Measurements from ENCODE around the gene EEF1G. TPM values are rescaled to one million over a fixed set of nuclear protein-coding genes. Genes with fewer than 3 reads are reported as not detected.
"Not testable (repeated sequence)": the region's sequence is repeated elsewhere in the genome, so short reads cannot be mapped to it uniquely, and the experiment has no call there.

Gene EEF1G
- total RNA-seq, 4 donors from 2014 or later: 1,003 to 1,250 (median 1,110) TPM

GRCh38 chr11:62566247-62566646, 7.4 kb downstream of the EEF1G start:
- H3K9me3 ChIP-seq: no peaks in the 10 kb centered on the region
- H3K27ac ChIP-seq: no peak overlapping the region
- H3K4me3 ChIP-seq: no peak overlapping the region
- WGBS, 2 donors: 84 to 91% methylated on average over 8 of the region's 8 CpGs
- TF ChIP-seq, protein P1, sequence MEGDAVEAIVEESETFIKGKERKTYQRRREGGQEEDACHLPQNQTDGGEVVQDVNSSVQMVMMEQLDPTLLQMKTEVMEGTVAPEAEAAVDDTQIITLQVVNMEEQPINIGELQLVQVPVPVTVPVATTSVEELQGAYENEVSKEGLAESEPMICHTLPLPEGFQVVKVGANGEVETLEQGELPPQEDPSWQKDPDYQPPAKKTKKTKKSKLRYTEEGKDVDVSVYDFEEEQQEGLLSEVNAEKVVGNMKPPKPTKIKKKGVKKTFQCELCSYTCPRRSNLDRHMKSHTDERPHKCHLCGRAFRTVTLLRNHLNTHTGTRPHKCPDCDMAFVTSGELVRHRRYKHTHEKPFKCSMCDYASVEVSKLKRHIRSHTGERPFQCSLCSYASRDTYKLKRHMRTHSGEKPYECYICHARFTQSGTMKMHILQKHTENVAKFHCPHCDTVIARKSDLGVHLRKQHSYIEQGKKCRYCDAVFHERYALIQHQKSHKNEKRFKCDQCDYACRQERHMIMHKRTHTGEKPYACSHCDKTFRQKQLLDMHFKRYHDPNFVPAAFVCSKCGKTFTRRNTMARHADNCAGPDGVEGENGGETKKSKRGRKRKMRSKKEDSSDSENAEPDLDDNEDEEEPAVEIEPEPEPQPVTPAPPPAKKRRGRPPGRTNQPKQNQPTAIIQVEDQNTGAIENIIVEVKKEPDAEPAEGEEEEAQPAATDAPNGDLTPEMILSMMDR (IDR thresholded peaks at IDR 0.05): no peak
- TF ChIP-seq EP300 (IDR thresholded peaks at IDR 0.05) (no peak), POLR2A (IDR thresholded peaks at IDR 0.05) (no peak)
- H3K36me3 ChIP-seq: peaks cover 0 to 97% (median 32%) of the 10 kb centered on the region in 3 donors
- no peaks in the 10 kb centered on the region for H3K27me3 ChIP-seq
- no peak for DNase-seq (ENCODE audit: low spot score in 2 of 2)
- peaks cover 0 to 38% (median under 1%) of the 10 kb centered on the region in 4 donors for H3K4me1 ChIP-seq

GRCh38 chr11:62565100-62565802, 8.4 kb downstream of the EEF1G start:
- WGBS, 2 donors: 53 to 61% methylated on average over 5 of the region's 5 CpGs
- DNase-seq (ENCODE audit: low spot score in 2 of 2): no peak

GRCh38 chr11:62561677-62562230, 11.9 kb downstream of the EEF1G start:
- H3K9me3 ChIP-seq; DNase-seq (ENCODE audit: low spot score in 2 of 2); H3K27me3 ChIP-seq; H3K4me3 ChIP-seq: not testable (repeated sequence)
- WGBS, 2 donors: 59 to 72% methylated on average over 3 of the region's 3 CpGs
- peak overlapping the region in 2 of 4 donors; percentile 86 to 87 for H3K27ac ChIP-seq
- H3K36me3 ChIP-seq: peaks cover 3 to 74% (median 11%) of the 10 kb centered on the region in 3 donors
- peaks cover under 1 to 61% (median 17%) of the 10 kb centered on the region in 4 donors for H3K4me1 ChIP-seq

More at GRCh38 chr11:62565100-62565802, 8.4 kb downstream of the EEF1G start:
- no peaks in the 10 kb centered on the region for H3K9me3 ChIP-seq
- peaks cover 0 to 41% (median 8%) of the 10 kb centered on the region in 4 donors for H3K4me1 ChIP-seq
- H3K27me3 ChIP-seq: no peaks in the 10 kb centered on the region
- H3K4me3 ChIP-seq: no peak overlapping the region
- TF ChIP-seq, protein P1 (IDR thresholded peaks at IDR 0.05): no peak
- TF ChIP-seq EP300 (IDR thresholded peaks at IDR 0.05) (no peak), POLR2A (IDR thresholded peaks at IDR 0.05) (no peak)
- peak overlapping the region in 1 of 4 donors; percentile 29 for H3K27ac ChIP-seq
- H3K36me3 ChIP-seq: peaks cover 0 to 87% (median 22%) of the 10 kb centered on the region in 3 donors

- Histone ChIP-seq H3K27me3 (no peaks in the 10 kb centered on the region), H3K27ac (peak overlapping the region; percentile 71 to 87 (median 80)), H3K4me3 (no peak overlapping the region), H3K9me3 (no peaks in the 10 kb centered on the region), H3K36me3 (peaks cover 3 to 63% (median 6%) of the 10 kb centered on the region in 3 donors), H3K4me1 (peaks cover 8 to 65% (median 28%) of the 10 kb centered on the region in 4 donors)
- TF ChIP-seq POLR2A (IDR thresholded peaks at IDR 0.05) (no peak), EP300 (IDR thresholded peaks at IDR 0.05) (peak in 1 of 2 donors; percentile 80)
- TF ChIP-seq, protein P1 (IDR thresholded peaks at IDR 0.05): peak; percentile 73 to 90 (median 81)
- peak; percentile 79 to 91 for DNase-seq (ENCODE audit: low spot score in 2 of 2)
- WGBS, 2 donors: 36% methylated on average over 2 of the region's 2 CpGs
Measured at GRCh38 chr11:62560566-62561103, 13.1 kb downstream of the EEF1G start.

DNA sequence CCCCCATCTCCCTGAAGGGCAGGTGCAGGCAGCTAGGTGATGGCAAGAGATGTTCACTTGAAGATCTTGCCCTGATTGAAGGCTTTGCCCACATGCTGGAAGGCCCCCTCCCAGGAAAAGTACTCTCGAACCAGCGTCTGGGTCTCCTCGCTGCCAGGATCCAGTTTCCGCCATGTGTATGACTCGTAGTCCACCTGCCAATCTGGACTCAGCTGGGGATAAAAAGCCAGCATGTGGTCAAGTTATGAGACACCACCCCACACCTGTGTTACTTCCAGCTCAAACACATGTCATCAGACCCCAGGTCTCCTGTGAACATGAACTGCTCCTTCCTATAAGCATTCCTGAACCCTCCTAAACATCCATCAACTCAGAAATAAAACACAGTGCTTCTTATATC, 14.1 kb downstream of the EEF1G start:
- Histone ChIP-seq H3K4me1 (peaks cover 9 to 75% (median 38%) of the 10 kb centered on the region in 4 donors), H3K36me3 (peaks cover 1 to 52% (median 3%) of the 10 kb centered on the region in 3 donors)

DNA sequence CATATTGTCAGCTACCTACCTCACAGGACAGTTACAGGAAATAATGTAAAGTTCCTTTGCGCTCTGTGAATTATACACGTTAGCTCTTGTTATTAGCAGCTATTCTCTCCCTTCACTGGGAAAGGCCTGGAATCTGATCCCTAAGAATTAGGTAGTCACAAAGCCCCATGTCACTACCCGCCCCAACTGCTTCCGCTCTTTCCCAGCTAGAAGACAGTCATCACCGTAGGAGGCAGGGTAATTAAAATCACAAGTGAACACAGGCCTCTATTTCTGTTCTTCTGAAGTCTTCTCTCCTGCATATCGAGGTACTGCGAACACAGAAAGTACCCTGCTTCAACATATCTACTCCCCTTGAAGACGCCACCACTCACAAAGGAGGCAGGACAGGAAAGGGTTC, 14.5 kb downstream of the EEF1G start:
- no peak for DNase-seq (ENCODE audit: low spot score in 2 of 2)
- H3K4me3 ChIP-seq: no peak overlapping the region
- peaks cover 9 to 79% (median 42%) of the 10 kb centered on the region in 4 donors for H3K4me1 ChIP-seq
- TF ChIP-seq EP300 (IDR thresholded peaks at IDR 0.05) (no peak), POLR2A (IDR thresholded peaks at IDR 0.05) (no peak)
- TF ChIP-seq, protein P1 (IDR thresholded peaks at IDR 0.05): no peak
- peaks cover 0 to 48% (median 3%) of the 10 kb centered on the region in 3 donors for H3K36me3 ChIP-seq
- no peaks in the 10 kb centered on the region for H3K27me3 ChIP-seq
- H3K27ac ChIP-seq: peak overlapping the region in 3 of 4 donors; percentile 3 to 87 (median 86)
- H3K9me3 ChIP-seq: no peaks in the 10 kb centered on the region
- WGBS, 2 donors: 80 to 83% methylated on average over 8 of the region's 8 CpGs

More for the DNA sequence above, 14.1 kb downstream of the EEF1G start:
- not testable (repeated sequence) for H3K27me3 ChIP-seq; DNase-seq (ENCODE audit: low spot score in 2 of 2); H3K4me3 ChIP-seq; H3K9me3 ChIP-seq
- WGBS, 2 donors: 90 to 100% methylated on average over 1 to 5 of the region's 5 CpGs
- peak overlapping the region; percentile 3 to 87 (median 78) for H3K27ac ChIP-seq
